SH-SY5Y (cell line): Measurements from ENCODE around the gene CORO2B.

Source experiments
- GATA2 ChIP-seq: IDR thresholded peaks from 2 replicates; pipeline ENCODE4 v1.6.1; 2011; ENCODE audit warnings: mild to moderate bottlenecking, low read depth, low read length
- GATA3 ChIP-seq: IDR thresholded peaks from 2 replicates; pipeline ENCODE4 v1.6.1; 2011; ENCODE audit warnings: low read depth, mild to moderate bottlenecking, low read length, moderate library complexity

DNA sequence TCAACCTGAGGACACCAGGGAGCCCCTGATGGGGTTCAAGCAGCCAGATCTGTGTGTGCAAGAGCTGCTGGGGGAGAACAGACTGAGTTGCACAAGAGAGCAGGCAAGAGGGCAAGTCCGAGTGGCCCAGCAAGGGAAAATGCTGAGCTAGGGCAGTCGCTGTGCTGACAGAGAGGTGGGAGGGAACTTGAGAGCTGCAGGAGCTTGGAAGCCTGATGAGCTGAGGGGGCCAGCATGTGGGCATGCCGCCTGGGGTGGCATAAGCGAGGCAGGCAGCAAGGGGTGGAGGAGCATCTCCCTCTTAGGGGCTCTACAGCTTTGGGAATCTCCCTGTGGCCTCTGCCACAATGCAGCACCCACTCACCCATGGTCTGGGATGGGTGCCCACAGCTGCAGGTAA lies 4.7 kb upstream of the CORO2B start:
- no peak for TF ChIP-seq GATA2
- TF ChIP-seq GATA3: no peak
